Measurements from ENCODE around the gene PKNOX2.

Gene PKNOX2

GRCh38 chr11:125364121-125364826, 199.7 kb downstream of the PKNOX2 start:
- DNase-seq (ENCODE audit: low read depth in 2 of 2), result peak; percentile 29 to 52
- H3K4me3 ChIP-seq (replicated peaks in 1 of 2; ENCODE audit: low read depth in 2 of 2, low read length in 2 of 2), result no peak overlapping the region
- TF ChIP-seq CTCF (IDR thresholded peaks at IDR 0.05; ENCODE audit: low read depth, low read length), result no peak

- no peak for DNase-seq (ENCODE audit: low read depth in 2 of 2)
- H3K4me3 ChIP-seq (replicated peaks in 1 of 2; ENCODE audit: low read depth in 2 of 2, low read length in 2 of 2), result no peak overlapping the region
- TF ChIP-seq CTCF (IDR thresholded peaks at IDR 0.05; ENCODE audit: low read depth, low read length), result no peak
These were observed 200.8 kb downstream of the PKNOX2 start for GRCh38 chr11:125365196-125365931.

GRCh38 chr11:125367710-125368109, 203.2 kb downstream of the PKNOX2 start:
- no peak for DNase-seq (ENCODE audit: low read depth in 2 of 2)
- no peak for TF ChIP-seq CTCF (IDR thresholded peaks at IDR 0.05; ENCODE audit: low read depth, low read length)
- H3K4me3 ChIP-seq (replicated peaks in 1 of 2; ENCODE audit: low read depth in 2 of 2, low read length in 2 of 2), result no peak overlapping the region

GRCh38 chr11:125368757-125369156, 204.2 kb downstream of the PKNOX2 start:
- DNase-seq (ENCODE audit: low read depth in 2 of 2), result no peak
- no peak for TF ChIP-seq CTCF (IDR thresholded peaks at IDR 0.05; ENCODE audit: low read depth, low read length)
- H3K4me3 ChIP-seq (replicated peaks in 1 of 2; ENCODE audit: low read depth in 2 of 2, low read length in 2 of 2), result no peak overlapping the region

GRCh38 chr11:125369808-125370207, 205.3 kb downstream of the PKNOX2 start:
- no peak overlapping the region for H3K4me3 ChIP-seq (replicated peaks in 1 of 2; ENCODE audit: low read depth in 2 of 2, low read length in 2 of 2)
- DNase-seq (ENCODE audit: low read depth in 2 of 2), result no peak
- TF ChIP-seq CTCF (IDR thresholded peaks at IDR 0.05; ENCODE audit: low read depth, low read length), result no peak

GRCh38 chr11:125370561-125371389, 206.2 kb downstream of the PKNOX2 start:
- DNase-seq (ENCODE audit: low read depth in 2 of 2), result no peak
- no peak for TF ChIP-seq CTCF (IDR thresholded peaks at IDR 0.05; ENCODE audit: low read depth, low read length)
- H3K4me3 ChIP-seq (replicated peaks in 1 of 2; ENCODE audit: low read depth in 2 of 2, low read length in 2 of 2), result no peak overlapping the region

Measured in cardiac fibroblast (primary cell).